Neural cell (in vitro differentiated cells): ENCODE data around the gene ECM2. TPM values are rescaled to one million over a fixed set of nuclear protein-coding genes. Genes with fewer than 3 reads are reported as not detected.

Experiments used
- H2AFZ ChIP-seq: fragments of 200-600, 300-800 bp; sonication (generic), shearing (Covaris generic); 2 replicates; pipeline ENCODE4 v1.6.0; 2014; ENCODE audit warnings: low read depth, mild to moderate bottlenecking, antibody characterized with exemption, low read length, moderate library complexity
- H3F3A ChIP-seq: fragments of 200-600 bp; shearing (Covaris generic); 2 replicates; pipeline ENCODE4 v1.6.1; 2016; ENCODE audit warnings: mild to moderate bottlenecking, moderate library complexity, mixed read lengths, antibody characterized with exemption, low read length; ENCODE audit not compliant: insufficient read depth, poor library complexity, severe bottlenecking
- H3K27ac ChIP-seq: fragments of 200-600, 300-800 bp; sonication (generic), shearing (Covaris generic); 2 replicates; pipeline ENCODE4 v1.5.1; 2014; ENCODE audit warnings: mild to moderate bottlenecking, low read length, moderate library complexity
- H3K27me3 ChIP-seq: fragments of 300-800, 200-600 bp; sonication (generic), shearing (Covaris generic); 2 replicates; pipeline ENCODE4 v1.6.0; 2014; ENCODE audit warnings: mild to moderate bottlenecking, low read depth, low read length, moderate library complexity; ENCODE audit not compliant: insufficient read depth
- H3K36me3 ChIP-seq: fragments of 300-800, 200-600 bp; sonication (generic), shearing (Covaris generic); 2 replicates; pipeline ENCODE4 v1.5.1; 2014; ENCODE audit warnings: mild to moderate bottlenecking, antibody characterized with exemption, low read length, moderate library complexity; ENCODE audit not compliant: insufficient read depth
- H3K4me2 ChIP-seq: fragments of 300-800, 200-600 bp; sonication (generic), shearing (Covaris generic); 2 replicates; pipeline ENCODE4 v1.6.0; 2014; ENCODE audit warnings: mild to moderate bottlenecking, low read length
- H3K4me3 ChIP-seq: fragments of 300-800, 200-600 bp; sonication (generic), shearing (Covaris generic); 2 replicates; pipeline ENCODE4 v1.5.1; 2014; ENCODE audit warnings: mild to moderate bottlenecking, low read length, moderate library complexity
- H3K79me2 ChIP-seq: fragments of 200-600 bp; shearing (Covaris generic); replicated peaks from 2 replicates; pipeline ENCODE4 v1.6.0; 2014; ENCODE audit warnings: mild to moderate bottlenecking, low read length, moderate library complexity; ENCODE audit not compliant: insufficient read depth
- H3K9ac ChIP-seq: fragments of 300-800, 200-600 bp; sonication (generic), shearing (Covaris generic); 2 replicates; pipeline ENCODE4 v1.6.1; 2016; ENCODE audit warnings: mild to moderate bottlenecking, low read length, mixed read lengths
- H3K9me2 ChIP-seq: fragments of 200-600 bp; shearing (Covaris generic); 2 replicates; pipeline ENCODE4 v1.6.1; 2016; ENCODE audit warnings: mild to moderate bottlenecking, low read length, mixed read lengths; ENCODE audit not compliant: insufficient read depth
- H3K9me3 ChIP-seq: fragments of 200-600, 300-800 bp; sonication (generic), shearing (Covaris generic); 2 replicates; pipeline ENCODE4 v1.6.1; 2016; ENCODE audit warnings: mild to moderate bottlenecking, mixed run types, low read length, moderate library complexity, mixed read lengths
- H4K20me1 ChIP-seq: fragments of 200-600 bp; shearing (Covaris generic); 2 replicates; pipeline ENCODE4 v1.6.1; 2016; ENCODE audit warnings: mild to moderate bottlenecking, mixed run types; ENCODE audit not compliant: insufficient read depth
- CTCF ChIP-seq: fragments of 450-650 bp; IDR thresholded peaks from 2 replicates; pipeline ENCODE4 v1.5.1; 2014; ENCODE audit warnings: antibody characterized with exemption, mild to moderate bottlenecking, moderate library complexity; ENCODE audit not compliant: poor library complexity, severe bottlenecking
- EP300 ChIP-seq: fragments of 450-650 bp; conservative IDR thresholded peaks from 2 replicates; pipeline ENCODE4 v1.6.1; 2014; ENCODE audit warnings: antibody characterized with exemption, mild to moderate bottlenecking, moderate library complexity; ENCODE audit not compliant: poor library complexity, severe bottlenecking
- EZH2 ChIP-seq: fragments of 200-600, 300-800 bp; shearing (Covaris generic), sonication (generic); IDR thresholded peaks from 2 replicates; pipeline ENCODE4 v1.6.1; 2014; ENCODE audit warnings: antibody characterized with exemption, low read length, borderline replicate concordance, mild to moderate bottlenecking; ENCODE audit not compliant: insufficient read depth, poor library complexity, severe bottlenecking
- MXI1 ChIP-seq: fragments of 450-650 bp; conservative IDR thresholded peaks from 2 replicates; pipeline ENCODE4 v1.6.1; 2014; ENCODE audit warnings: antibody characterized with exemption, mild to moderate bottlenecking; ENCODE audit not compliant: poor library complexity, severe bottlenecking
- POLR2AphosphoS5 ChIP-seq: IDR thresholded peaks from 2 replicates; pipeline ENCODE4 v1.6.1; 2012
- RAD21 ChIP-seq: fragments of 450-650 bp; conservative IDR thresholded peaks from 2 replicates; pipeline ENCODE4 v1.6.1; 2014; ENCODE audit warnings: antibody characterized with exemption, mild to moderate bottlenecking, moderate library complexity
- SMC3 ChIP-seq: fragments of 450-650 bp; conservative IDR thresholded peaks from 2 replicates; pipeline ENCODE4 v1.6.1; 2014; ENCODE audit warnings: antibody characterized with exemption, mild to moderate bottlenecking, moderate library complexity; ENCODE audit not compliant: poor library complexity
- TAF1 ChIP-seq: IDR thresholded peaks from 2 replicates; pipeline ENCODE4 v1.6.1; 2012; ENCODE audit warnings: low read depth
- polyA plus RNA-seq: library from polyadenylated mRNA; depleted of rRNA; stranded (reverse); fragments of >200 nt; gene quantifications from 2 replicates; pipeline ENCODE4 v1.2.3, GENCODE V29; 2014
- TF ChIP-seq, protein P1 (sequence below): IDR thresholded peaks from 2 replicates; pipeline ENCODE4 v1.6.1; 2012; ENCODE audit warnings: borderline replicate concordance

The ECM2 gene
- polyA plus RNA-seq, 1 donor from 2014 or later = not detected

DNA sequence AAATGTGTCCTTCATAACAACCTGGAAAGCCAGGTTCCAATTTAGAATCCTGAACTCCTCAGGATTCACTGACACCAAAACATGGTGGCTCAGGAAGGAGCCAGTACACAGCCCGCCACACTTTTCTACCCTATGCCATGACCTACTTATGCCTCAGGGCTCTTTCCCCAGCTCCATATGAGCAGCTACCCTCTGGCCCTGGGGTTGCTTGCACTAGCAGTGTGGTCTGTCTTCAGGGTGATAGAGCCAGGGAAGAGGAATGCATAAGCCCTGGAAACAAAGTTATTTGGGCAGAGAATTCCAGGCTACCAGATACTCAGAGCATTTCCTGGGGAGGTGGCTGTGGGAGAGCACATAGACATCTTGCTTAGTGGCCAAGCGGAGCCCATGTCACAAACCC, 15.0 kb upstream of the ECM2 start:
- Histone ChIP-seq H4K20me1 (no peaks in the 10 kb centered on the region), H3K4me2 (no peak overlapping the region), H3K36me3 (no peaks in the 10 kb centered on the region), H3K79me2 (no peaks in the 10 kb centered on the region), H3K27me3 (no peaks in the 10 kb centered on the region), H3F3A (no peaks in the 10 kb centered on the region), H3K4me3 (no peak overlapping the region), H3K9ac (no peak overlapping the region), H3K9me2 (no peaks in the 10 kb centered on the region), H3K9me3 (no peaks in the 10 kb centered on the region), H3K27ac (no peak overlapping the region), H2AFZ (no peak overlapping the region)
- TF ChIP-seq EP300 (no peak), POLR2AphosphoS5 (no peak), TAF1 (no peak), SMC3 (no peak), EZH2 (no peak), MXI1 (no peak), RAD21 (no peak), CTCF (no peak)
- TF ChIP-seq, protein P1, sequence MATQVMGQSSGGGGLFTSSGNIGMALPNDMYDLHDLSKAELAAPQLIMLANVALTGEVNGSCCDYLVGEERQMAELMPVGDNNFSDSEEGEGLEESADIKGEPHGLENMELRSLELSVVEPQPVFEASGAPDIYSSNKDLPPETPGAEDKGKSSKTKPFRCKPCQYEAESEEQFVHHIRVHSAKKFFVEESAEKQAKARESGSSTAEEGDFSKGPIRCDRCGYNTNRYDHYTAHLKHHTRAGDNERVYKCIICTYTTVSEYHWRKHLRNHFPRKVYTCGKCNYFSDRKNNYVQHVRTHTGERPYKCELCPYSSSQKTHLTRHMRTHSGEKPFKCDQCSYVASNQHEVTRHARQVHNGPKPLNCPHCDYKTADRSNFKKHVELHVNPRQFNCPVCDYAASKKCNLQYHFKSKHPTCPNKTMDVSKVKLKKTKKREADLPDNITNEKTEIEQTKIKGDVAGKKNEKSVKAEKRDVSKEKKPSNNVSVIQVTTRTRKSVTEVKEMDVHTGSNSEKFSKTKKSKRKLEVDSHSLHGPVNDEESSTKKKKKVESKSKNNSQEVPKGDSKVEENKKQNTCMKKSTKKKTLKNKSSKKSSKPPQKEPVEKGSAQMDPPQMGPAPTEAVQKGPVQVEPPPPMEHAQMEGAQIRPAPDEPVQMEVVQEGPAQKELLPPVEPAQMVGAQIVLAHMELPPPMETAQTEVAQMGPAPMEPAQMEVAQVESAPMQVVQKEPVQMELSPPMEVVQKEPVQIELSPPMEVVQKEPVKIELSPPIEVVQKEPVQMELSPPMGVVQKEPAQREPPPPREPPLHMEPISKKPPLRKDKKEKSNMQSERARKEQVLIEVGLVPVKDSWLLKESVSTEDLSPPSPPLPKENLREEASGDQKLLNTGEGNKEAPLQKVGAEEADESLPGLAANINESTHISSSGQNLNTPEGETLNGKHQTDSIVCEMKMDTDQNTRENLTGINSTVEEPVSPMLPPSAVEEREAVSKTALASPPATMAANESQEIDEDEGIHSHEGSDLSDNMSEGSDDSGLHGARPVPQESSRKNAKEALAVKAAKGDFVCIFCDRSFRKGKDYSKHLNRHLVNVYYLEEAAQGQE = no peak

GRCh38 chr9:92547356-92547755, 11.6 kb upstream of the ECM2 start:
- Histone ChIP-seq H3K4me3 (no peak overlapping the region), H3K9me3 (no peaks in the 10 kb centered on the region), H3K27me3 (no peaks in the 10 kb centered on the region), H3K79me2 (no peaks in the 10 kb centered on the region), H4K20me1 (no peaks in the 10 kb centered on the region), H3K9me2 (no peaks in the 10 kb centered on the region), H3K9ac (no peak overlapping the region), H3F3A (no peaks in the 10 kb centered on the region), H3K4me2 (no peak overlapping the region), H3K36me3 (no peaks in the 10 kb centered on the region), H3K27ac (no peak overlapping the region), H2AFZ (no peak overlapping the region)
- TF ChIP-seq, protein P1 = no peak
- TF ChIP-seq EZH2 = no peak
